Astrocyte (in vitro differentiated cells and primary cell): ENCODE measurements around the gene MBOAT7.

Source experiments
- CTCF ChIP-seq: IDR thresholded peaks from 2 replicates; pipeline ENCODE4 v1.5.1; 2011; ENCODE audit warnings: low read depth, mild to moderate bottlenecking, inconsistent platforms, low read length, moderate library complexity; ENCODE audit not compliant: insufficient read depth
- EZH2 ChIP-seq: IDR thresholded peaks from 2 replicates; pipeline ENCODE4 v1.6.1; 2012; ENCODE audit warnings: mild to moderate bottlenecking, low read length, inconsistent platforms; ENCODE audit not compliant: insufficient read depth

GRCh38 chr19:54218960-54219661, 29.7 kb upstream of the MBOAT7 start:
- TF ChIP-seq CTCF (no peak), EZH2 (no peak)
